A549 (cell line): Measurements from ENCODE around the gene ELFN1.

Source experiments
- GATA3 ChIP-seq: IDR thresholded peaks from 2 replicates; pipeline ENCODE4 v1.6.1; 2012; ENCODE audit warnings: borderline replicate concordance
- MAFK ChIP-seq: fragments of 450-650 bp; IDR thresholded peaks from 2 replicates; pipeline ENCODE4 v1.6.1; 2014; ENCODE audit not compliant: partially characterized antibody
- POLR2A ChIP-seq: IDR thresholded peaks from 2 replicates; pipeline ENCODE4 v1.6.1; 2012; ENCODE audit warnings: mild to moderate bottlenecking, low read length
- TF ChIP-seq, protein P1 (sequence below): IDR thresholded peaks from 2 replicates; pipeline ENCODE4 v1.6.1; 2012
- TF ChIP-seq, protein P2 (sequence below): fragments of >200 bp; sonication (Bioruptor Twin); formaldehyde crosslinking; IDR thresholded peaks from 3 replicates; pipeline ENCODE4 v1.5.1; 2016

DNA sequence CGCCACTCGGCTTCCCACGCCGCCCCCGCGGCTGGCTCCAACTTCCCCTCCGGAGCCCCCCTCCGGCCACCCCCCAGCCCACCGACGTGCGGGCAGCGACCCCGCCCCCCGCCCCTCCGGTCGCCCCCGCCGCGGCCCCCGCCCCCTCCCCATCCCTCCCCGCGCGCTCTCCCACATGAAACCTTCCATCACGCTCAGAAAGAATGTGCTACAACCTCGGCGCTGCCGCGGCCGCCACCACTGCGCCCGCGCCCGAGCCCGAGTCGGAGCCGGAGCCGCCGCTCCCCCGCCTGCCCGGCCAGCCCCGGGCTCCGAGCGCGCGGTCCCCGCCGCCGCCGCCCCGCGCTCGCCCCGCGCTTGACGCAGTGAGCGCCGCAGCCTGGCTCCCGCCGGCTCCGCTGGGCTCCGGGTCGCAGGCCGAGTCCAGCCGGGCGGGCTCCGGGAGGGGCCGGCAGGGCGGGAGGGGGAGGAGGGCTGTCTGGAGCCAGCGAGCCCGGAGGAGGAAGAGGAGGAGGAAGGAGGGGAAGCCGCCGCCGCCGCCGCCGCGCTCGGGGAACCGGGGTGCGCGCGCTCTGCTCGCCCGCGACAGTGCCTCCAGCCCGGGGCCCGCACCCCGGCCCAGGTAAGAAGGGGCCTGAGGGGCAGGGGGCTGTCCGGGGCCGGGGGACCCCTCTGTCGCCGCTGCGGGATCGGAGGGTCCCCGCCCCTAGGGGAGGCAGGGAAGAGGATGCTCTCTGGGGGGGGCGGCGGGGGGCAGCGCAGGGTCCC lies 4.3 kb upstream of the ELFN1 start:
- TF ChIP-seq, protein P1, sequence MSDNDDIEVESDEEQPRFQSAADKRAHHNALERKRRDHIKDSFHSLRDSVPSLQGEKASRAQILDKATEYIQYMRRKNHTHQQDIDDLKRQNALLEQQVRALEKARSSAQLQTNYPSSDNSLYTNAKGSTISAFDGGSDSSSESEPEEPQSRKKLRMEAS, result no peak
- no peak for TF ChIP-seq POLR2A
- TF ChIP-seq GATA3, result no peak
- TF ChIP-seq, protein P2, sequence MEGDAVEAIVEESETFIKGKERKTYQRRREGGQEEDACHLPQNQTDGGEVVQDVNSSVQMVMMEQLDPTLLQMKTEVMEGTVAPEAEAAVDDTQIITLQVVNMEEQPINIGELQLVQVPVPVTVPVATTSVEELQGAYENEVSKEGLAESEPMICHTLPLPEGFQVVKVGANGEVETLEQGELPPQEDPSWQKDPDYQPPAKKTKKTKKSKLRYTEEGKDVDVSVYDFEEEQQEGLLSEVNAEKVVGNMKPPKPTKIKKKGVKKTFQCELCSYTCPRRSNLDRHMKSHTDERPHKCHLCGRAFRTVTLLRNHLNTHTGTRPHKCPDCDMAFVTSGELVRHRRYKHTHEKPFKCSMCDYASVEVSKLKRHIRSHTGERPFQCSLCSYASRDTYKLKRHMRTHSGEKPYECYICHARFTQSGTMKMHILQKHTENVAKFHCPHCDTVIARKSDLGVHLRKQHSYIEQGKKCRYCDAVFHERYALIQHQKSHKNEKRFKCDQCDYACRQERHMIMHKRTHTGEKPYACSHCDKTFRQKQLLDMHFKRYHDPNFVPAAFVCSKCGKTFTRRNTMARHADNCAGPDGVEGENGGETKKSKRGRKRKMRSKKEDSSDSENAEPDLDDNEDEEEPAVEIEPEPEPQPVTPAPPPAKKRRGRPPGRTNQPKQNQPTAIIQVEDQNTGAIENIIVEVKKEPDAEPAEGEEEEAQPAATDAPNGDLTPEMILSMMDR, result no peak
- TF ChIP-seq MAFK, result no peak
